ELF-1 (cell line): ENCODE measurements around the gene MT1X.
"Not testable (repeated sequence)": the region's sequence is repeated elsewhere in the genome, so short reads cannot be mapped to it uniquely, and the experiment has no call there.

Experiments
- DNase-seq: peaks from one replicate; pipeline ENCODE4 v3.0.0-alpha.2; 2016; ENCODE audit warnings: low read depth, low spot score

The MT1X gene

GRCh38 chr16:56653218-56653617 is 29.1 kb upstream of the MT1X start:
- no peak for DNase-seq

GRCh38 chr16:56657555-56658326 is 24.5 kb upstream of the MT1X start, which contains the start of gene MT1F:
TSS of gene MT1F (plus strand) at chr16:56657959. CDS start at chr16:56658059, 100 bp downstream.
- peak; percentile 82 for DNase-seq

- DNase-seq = no peak
Observed at GRCh38 chr16:56658327-56658875, 23.9 kb upstream of the MT1X start.

- no peak for DNase-seq
Observed at GRCh38 chr16:56662357-56663354, 19.6 kb upstream of the MT1X start.

- DNase-seq = no peak
Observed at GRCh38 chr16:56664506-56664905, 17.8 kb upstream of the MT1X start.

GRCh38 chr16:56665286-56666261 is 16.7 kb upstream of the MT1X start:
- not testable (repeated sequence) for DNase-seq

GRCh38 chr16:56667581-56668571 is 14.4 kb upstream of the MT1X start, which contains the start of gene MT1G:
TSS of gene MT1G (minus strand) at chr16:56668065. CDS start at chr16:56667993, 72 bp downstream.
- peak; percentile 70 for DNase-seq

- no peak for DNase-seq
Observed at GRCh38 chr16:56669005-56669839, 13.0 kb upstream of the MT1X start, which contains the start of gene MT1H. TSS of gene MT1H (plus strand) at chr16:56669814. CDS start at chr16:56669885, 71 bp downstream.

- no peak for DNase-seq
Observed at GRCh38 chr16:56669840-56670619, 12.2 kb upstream of the MT1X start.

- DNase-seq = no peak
Observed at GRCh38 chr16:56670620-56670934, 11.7 kb upstream of the MT1X start.

- not testable (repeated sequence) for DNase-seq
Observed at GRCh38 chr16:56671691-56672090, 10.6 kb upstream of the MT1X start.

GRCh38 chr16:56672171-56672570 is 10.1 kb upstream of the MT1X start:
- DNase-seq = not testable (repeated sequence)

GRCh38 chr16:56672761-56673536 is 9.3 kb upstream of the MT1X start:
- DNase-seq = no peak

GRCh38 chr16:56673921-56674320 is 8.3 kb upstream of the MT1X start:
- DNase-seq = peak; percentile 84

- DNase-seq = not testable (repeated sequence)
Observed at GRCh38 chr16:56674570-56674969, 7.7 kb upstream of the MT1X start.

GRCh38 chr16:56675685-56676210 is 6.5 kb upstream of the MT1X start:
- DNase-seq = peak; percentile 37

GRCh38 chr16:56677474-56677873 is 4.8 kb upstream of the MT1X start:
- no peak for DNase-seq
